ENCODE results near the gene RCAN1. TPM values are rescaled to one million over a fixed set of nuclear protein-coding genes. Genes with fewer than 3 reads are reported as not detected.

Gene RCAN1
- polyA plus RNA-seq, 1 donor (not counting 4 experiments of a cell fraction or from before 2014, with no cell fraction given), result 21.3 TPM

- TF ChIP-seq, protein P1, sequence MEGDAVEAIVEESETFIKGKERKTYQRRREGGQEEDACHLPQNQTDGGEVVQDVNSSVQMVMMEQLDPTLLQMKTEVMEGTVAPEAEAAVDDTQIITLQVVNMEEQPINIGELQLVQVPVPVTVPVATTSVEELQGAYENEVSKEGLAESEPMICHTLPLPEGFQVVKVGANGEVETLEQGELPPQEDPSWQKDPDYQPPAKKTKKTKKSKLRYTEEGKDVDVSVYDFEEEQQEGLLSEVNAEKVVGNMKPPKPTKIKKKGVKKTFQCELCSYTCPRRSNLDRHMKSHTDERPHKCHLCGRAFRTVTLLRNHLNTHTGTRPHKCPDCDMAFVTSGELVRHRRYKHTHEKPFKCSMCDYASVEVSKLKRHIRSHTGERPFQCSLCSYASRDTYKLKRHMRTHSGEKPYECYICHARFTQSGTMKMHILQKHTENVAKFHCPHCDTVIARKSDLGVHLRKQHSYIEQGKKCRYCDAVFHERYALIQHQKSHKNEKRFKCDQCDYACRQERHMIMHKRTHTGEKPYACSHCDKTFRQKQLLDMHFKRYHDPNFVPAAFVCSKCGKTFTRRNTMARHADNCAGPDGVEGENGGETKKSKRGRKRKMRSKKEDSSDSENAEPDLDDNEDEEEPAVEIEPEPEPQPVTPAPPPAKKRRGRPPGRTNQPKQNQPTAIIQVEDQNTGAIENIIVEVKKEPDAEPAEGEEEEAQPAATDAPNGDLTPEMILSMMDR (optimal IDR thresholded peaks at IDR 0.05 in 1 of 3, IDR thresholded peaks at IDR 0.05 in 1 of 3, conservative IDR thresholded peaks at IDR 0.05 in 1 of 3; ENCODE audit: extremely low read depth in 1 of 3, insufficient read depth in 2 of 3, low read length in 3 of 3), result no peak
- TF ChIP-seq EZH2 (IDR thresholded peaks at IDR 0.05; ENCODE audit: low read length), result no peak
- dilution Hi-C loops (cut with MboI; ENCODE audit: extremely low pct_ligation_motif_present, low sequenced_read_pairs), result no loop called here
- DNase-seq (ENCODE audit: low read depth, low spot score) (no peak), FAIRE-seq (no peak)
- Histone ChIP-seq H3K27ac (ENCODE audit: control insufficient read depth, insufficient read depth, low read length) (no peak overlapping the region), H3K9ac (ENCODE audit: control insufficient read depth, extremely low read depth, insufficient read depth, low read length) (no peak overlapping the region), H3K9me3 (ENCODE audit: control insufficient read depth, low read depth, low read length) (peaks cover 2% of the 10 kb centered on the region), H2AFZ (ENCODE audit: control insufficient read depth, low read length) (no peak overlapping the region), H3K36me3 (ENCODE audit: control insufficient read depth in 2 of 2, extremely low read depth in 1 of 2, insufficient read depth in 2 of 2, low read length in 2 of 2) (no peaks in the 10 kb centered on the region), H3K79me2 (ENCODE audit: control insufficient read depth, insufficient read depth, low read length) (no peaks in the 10 kb centered on the region), H3K27me3 (ENCODE audit: control insufficient read depth, extremely low read depth, insufficient read depth, low read length) (no peaks in the 10 kb centered on the region), H3K9me1 (ENCODE audit: control insufficient read depth, extremely low read depth, insufficient read depth, low read length) (no peaks in the 10 kb centered on the region), H3K4me2 (ENCODE audit: control insufficient read depth, extremely low read depth, insufficient read depth, low read depth, low read length) (no peak overlapping the region), H3K4me3 (ENCODE audit: control insufficient read depth in 2 of 3, extremely low read depth in 1 of 3, insufficient read depth in 2 of 3, low read depth in 1 of 3, low read length in 3 of 3) (no peak overlapping the region), H3K4me1 (ENCODE audit: control insufficient read depth, extremely low read depth, insufficient read depth, low read length) (peaks cover 13% of the 10 kb centered on the region), H4K20me1 (ENCODE audit: control insufficient read depth, extremely low read depth, insufficient read depth, low read length) (no peaks in the 10 kb centered on the region)
Observed at GRCh38 chr21:34559089-34559631, 55.8 kb downstream of the RCAN1 start.

DNA sequence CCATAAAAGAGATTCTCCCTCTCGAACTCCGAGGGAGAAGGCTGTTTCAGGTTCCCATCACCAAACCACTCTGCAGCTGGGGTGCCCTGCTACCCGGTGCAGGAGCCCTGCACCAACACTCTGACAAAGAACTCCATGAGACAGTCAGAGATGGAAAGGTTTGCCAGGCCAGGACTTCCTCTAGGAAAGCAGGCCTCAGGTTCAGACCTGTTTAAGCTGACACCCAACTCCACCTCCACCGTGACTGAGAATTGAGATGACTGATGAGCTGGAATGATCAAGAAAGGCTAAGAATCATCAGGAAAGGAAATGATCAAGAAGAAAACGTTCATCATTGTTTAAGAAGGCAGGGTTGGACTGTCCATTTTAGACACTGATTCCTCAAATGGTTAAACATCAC is 56.7 kb downstream of the RCAN1 start:
- dilution Hi-C loops (cut with MboI; ENCODE audit: extremely low pct_ligation_motif_present, low sequenced_read_pairs), result no loop called here
- peak; percentile 99 for FAIRE-seq
- Histone ChIP-seq H2AFZ (ENCODE audit: control insufficient read depth, low read length) (no peak overlapping the region), H4K20me1 (ENCODE audit: control insufficient read depth, extremely low read depth, insufficient read depth, low read length) (no peaks in the 10 kb centered on the region), H3K9ac (ENCODE audit: control insufficient read depth, extremely low read depth, insufficient read depth, low read length) (no peak overlapping the region), H3K36me3 (ENCODE audit: control insufficient read depth in 2 of 2, extremely low read depth in 1 of 2, insufficient read depth in 2 of 2, low read length in 2 of 2) (no peaks in the 10 kb centered on the region), H3K4me3 (ENCODE audit: control insufficient read depth in 2 of 3, extremely low read depth in 1 of 3, insufficient read depth in 2 of 3, low read depth in 1 of 3, low read length in 3 of 3) (no peak overlapping the region), H3K4me1 (ENCODE audit: control insufficient read depth, extremely low read depth, insufficient read depth, low read length) (peaks cover 20% of the 10 kb centered on the region), H3K27me3 (ENCODE audit: control insufficient read depth, extremely low read depth, insufficient read depth, low read length) (no peaks in the 10 kb centered on the region), H3K9me3 (ENCODE audit: control insufficient read depth, low read depth, low read length) (peaks cover 2% of the 10 kb centered on the region), H3K4me2 (ENCODE audit: control insufficient read depth, extremely low read depth, insufficient read depth, low read depth, low read length) (peak overlapping the region; percentile 52), H3K9me1 (ENCODE audit: control insufficient read depth, extremely low read depth, insufficient read depth, low read length) (no peaks in the 10 kb centered on the region), H3K27ac (ENCODE audit: control insufficient read depth, insufficient read depth, low read length) (no peak overlapping the region), H3K79me2 (ENCODE audit: control insufficient read depth, insufficient read depth, low read length) (no peaks in the 10 kb centered on the region)
- no peak for DNase-seq (ENCODE audit: low read depth, low spot score)
- TF ChIP-seq, protein P1 (optimal IDR thresholded peaks at IDR 0.05 in 1 of 3, IDR thresholded peaks at IDR 0.05 in 1 of 3, conservative IDR thresholded peaks at IDR 0.05 in 1 of 3; ENCODE audit: extremely low read depth in 1 of 3, insufficient read depth in 2 of 3, low read length in 3 of 3), result no peak
- no peak for TF ChIP-seq EZH2 (IDR thresholded peaks at IDR 0.05; ENCODE audit: low read length)
